Left kidney (tissue), 2 donors: Measurements from ENCODE around the gene CIDEA. TPM values are rescaled to one million over a fixed set of nuclear protein-coding genes. Genes with fewer than 3 reads are reported as not detected.

Experiments
- DNase-seq: peaks from one replicate; pipeline ENCODE4 v3.0.0-alpha.2; 2013
- polyA plus RNA-seq: library from polyadenylated mRNA; unstranded; fragments of 120-200 nt; gene quantifications from one replicate; pipeline ENCODE4 v1.2.1, GENCODE V29; 2013; ENCODE audit not compliant: insufficient read length

Gene CIDEA
- polyA plus RNA-seq, 1 donor = not detected

GRCh38 chr18:12318334-12318697, 64.2 kb downstream of the CIDEA start:
- no peak for DNase-seq

GRCh38 chr18:12318857-12319256, 64.7 kb downstream of the CIDEA start:
- no peak for DNase-seq

- DNase-seq = no peak
Measured at GRCh38 chr18:12321333-12321732, 67.2 kb downstream of the CIDEA start.

- DNase-seq = no peak
Measured at GRCh38 chr18:12324991-12325725, 71.0 kb downstream of the CIDEA start.

- no peak for DNase-seq
Measured at GRCh38 chr18:12325726-12326245, 71.6 kb downstream of the CIDEA start.

- DNase-seq = no peak
Measured at GRCh38 chr18:12326711-12327460, 72.7 kb downstream of the CIDEA start.

Other genes with a start within 250 kb of the CIDEA start
- gene ANKRD62, start 160.5 kb upstream of the CIDEA start, polyA plus RNA-seq = 0.10 TPM
- gene TUBB6, start 53.9 kb downstream of the CIDEA start, polyA plus RNA-seq = 58.9 TPM
- 84.9 TPM for gene AFG3L2, start 122.9 kb downstream of the CIDEA start, polyA plus RNA-seq
- 10.7 TPM for gene PRELID3A, start 153.6 kb downstream of the CIDEA start, polyA plus RNA-seq